SIG-M5 (cell line): ENCODE measurements around the gene PRR36.

Experiments
- DNase-seq: peaks from one replicate; lab custom pipeline; 2025; lab: John Stamatoyannopoulos, UW

The PRR36 gene

GRCh38 chr19:7871437-7872305 is 2.5 kb downstream of the PRR36 start:
- peak; percentile 78 for DNase-seq

- peak; percentile 39 for DNase-seq
Measured at GRCh38 chr19:7870571-7871436, 3.4 kb downstream of the PRR36 start.

GRCh38 chr19:7869910-7870511 is 4.2 kb downstream of the PRR36 start:
- peak; percentile 10 for DNase-seq

- DNase-seq: no peak
Measured at GRCh38 chr19:7869453-7869909, 4.7 kb downstream of the PRR36 start.

GRCh38 chr19:7868671-7869452 is 5.3 kb downstream of the PRR36 start:
- peak; percentile 43 for DNase-seq

GRCh38 chr19:7868326-7868670 is 5.9 kb downstream of the PRR36 start:
- DNase-seq: no peak

GRCh38 chr19:7867092-7867844 is 6.9 kb downstream of the PRR36 start:
- no peak for DNase-seq

GRCh38 chr19:7866399-7867091 is 7.6 kb downstream of the PRR36 start:
- no peak for DNase-seq

GRCh38 chr19:7865262-7865911 is 8.8 kb downstream of the PRR36 start:
- no peak for DNase-seq

- no peak for DNase-seq
Measured at GRCh38 chr19:7864690-7865074, 9.5 kb downstream of the PRR36 start.

- no peak for DNase-seq
Measured at GRCh38 chr19:7863971-7864689, 10.1 kb downstream of the PRR36 start.

- no peak for DNase-seq
Measured at GRCh38 chr19:7863157-7863970, 10.8 kb downstream of the PRR36 start.

- DNase-seq: no peak
Measured at GRCh38 chr19:7862413-7862951, 11.7 kb downstream of the PRR36 start.

GRCh38 chr19:7861619-7862412 is 12.4 kb downstream of the PRR36 start:
- no peak for DNase-seq

- DNase-seq: no peak
Measured at GRCh38 chr19:7860714-7861618, 13.2 kb downstream of the PRR36 start.
